Measurements from ENCODE around the gene BCL2L14.

Gene BCL2L14

DNA sequence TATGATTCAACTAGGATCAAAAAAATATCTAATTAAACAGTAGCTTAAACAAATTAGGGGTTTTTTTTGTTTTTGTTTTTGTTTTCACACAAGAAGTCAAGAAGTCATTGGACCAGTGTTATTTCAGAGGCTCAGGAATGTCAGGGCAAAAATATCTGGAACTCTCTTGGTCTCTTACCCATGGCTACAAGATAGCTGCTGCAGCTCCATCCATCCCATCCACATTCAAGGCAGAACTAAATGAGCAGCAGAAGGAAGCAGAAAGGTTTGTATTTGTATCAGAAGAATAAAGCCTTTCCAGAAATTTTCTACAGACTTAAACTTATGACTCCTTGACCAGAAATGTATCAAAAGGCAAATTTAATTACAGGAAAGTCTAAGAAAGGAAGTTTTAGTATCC, 33.8 kb upstream of the BCL2L14 start:
- TF ChIP-seq, protein P1, sequence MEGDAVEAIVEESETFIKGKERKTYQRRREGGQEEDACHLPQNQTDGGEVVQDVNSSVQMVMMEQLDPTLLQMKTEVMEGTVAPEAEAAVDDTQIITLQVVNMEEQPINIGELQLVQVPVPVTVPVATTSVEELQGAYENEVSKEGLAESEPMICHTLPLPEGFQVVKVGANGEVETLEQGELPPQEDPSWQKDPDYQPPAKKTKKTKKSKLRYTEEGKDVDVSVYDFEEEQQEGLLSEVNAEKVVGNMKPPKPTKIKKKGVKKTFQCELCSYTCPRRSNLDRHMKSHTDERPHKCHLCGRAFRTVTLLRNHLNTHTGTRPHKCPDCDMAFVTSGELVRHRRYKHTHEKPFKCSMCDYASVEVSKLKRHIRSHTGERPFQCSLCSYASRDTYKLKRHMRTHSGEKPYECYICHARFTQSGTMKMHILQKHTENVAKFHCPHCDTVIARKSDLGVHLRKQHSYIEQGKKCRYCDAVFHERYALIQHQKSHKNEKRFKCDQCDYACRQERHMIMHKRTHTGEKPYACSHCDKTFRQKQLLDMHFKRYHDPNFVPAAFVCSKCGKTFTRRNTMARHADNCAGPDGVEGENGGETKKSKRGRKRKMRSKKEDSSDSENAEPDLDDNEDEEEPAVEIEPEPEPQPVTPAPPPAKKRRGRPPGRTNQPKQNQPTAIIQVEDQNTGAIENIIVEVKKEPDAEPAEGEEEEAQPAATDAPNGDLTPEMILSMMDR (IDR thresholded peaks at IDR 0.05; ENCODE audit: control insufficient read depth, extremely low read depth, insufficient read depth), result no peak
- no peak overlapping the region for H3K4me3 ChIP-seq (ENCODE audit: low read depth, low read length)

DNA sequence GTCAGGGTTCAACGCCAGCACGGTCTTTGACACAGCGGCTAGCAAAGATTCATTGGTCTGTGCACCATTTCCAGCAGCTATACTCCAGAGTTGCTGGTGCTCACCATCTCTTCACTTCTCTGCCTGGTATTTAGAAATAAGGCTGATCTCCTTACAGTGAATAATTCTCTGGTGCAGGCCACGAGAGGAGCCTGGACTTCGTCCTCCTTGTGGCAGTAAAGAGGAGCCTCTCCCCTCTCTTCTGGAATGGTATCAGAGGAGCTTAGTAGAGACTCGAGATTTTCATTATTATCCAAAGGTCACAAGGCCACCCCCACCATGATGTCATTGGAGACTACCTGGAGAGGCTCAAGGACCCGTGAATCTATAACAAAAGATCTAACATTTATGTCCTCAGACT, 30.8 kb upstream of the BCL2L14 start:
- H3K4me3 ChIP-seq (ENCODE audit: low read depth, low read length), result no peak overlapping the region
- TF ChIP-seq, protein P1 (IDR thresholded peaks at IDR 0.05; ENCODE audit: control insufficient read depth, extremely low read depth, insufficient read depth), result no peak
- no peak for DNase-seq (ENCODE audit: low read depth)

More for the DNA sequence above, 33.8 kb upstream of the BCL2L14 start:
- no peak for DNase-seq (ENCODE audit: low read depth)

DNA sequence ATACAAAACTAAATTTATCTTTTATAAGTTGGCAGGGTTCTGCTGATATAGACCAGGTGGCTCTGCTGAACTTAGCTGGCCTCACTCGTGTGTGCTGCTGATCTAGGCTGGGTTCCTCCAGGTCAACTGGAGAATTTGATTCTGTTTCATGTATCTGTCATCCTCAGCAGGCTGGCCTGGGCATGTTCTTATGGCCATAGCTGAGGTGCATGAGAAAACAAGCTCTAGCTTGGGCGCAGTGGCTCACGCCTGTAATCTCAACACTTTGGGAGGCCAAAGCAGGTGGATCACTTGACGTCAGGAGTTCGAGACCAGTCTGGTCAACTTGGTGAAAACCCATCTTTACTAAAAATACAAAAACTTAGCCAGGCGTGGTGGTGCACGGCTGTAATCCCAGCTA, 24.3 kb upstream of the BCL2L14 start:
- no peak for DNase-seq (ENCODE audit: low read depth)
- TF ChIP-seq, protein P1 (IDR thresholded peaks at IDR 0.05; ENCODE audit: control insufficient read depth, extremely low read depth, insufficient read depth), result no peak
- H3K4me3 ChIP-seq (ENCODE audit: low read depth, low read length), result no peak overlapping the region

DNA sequence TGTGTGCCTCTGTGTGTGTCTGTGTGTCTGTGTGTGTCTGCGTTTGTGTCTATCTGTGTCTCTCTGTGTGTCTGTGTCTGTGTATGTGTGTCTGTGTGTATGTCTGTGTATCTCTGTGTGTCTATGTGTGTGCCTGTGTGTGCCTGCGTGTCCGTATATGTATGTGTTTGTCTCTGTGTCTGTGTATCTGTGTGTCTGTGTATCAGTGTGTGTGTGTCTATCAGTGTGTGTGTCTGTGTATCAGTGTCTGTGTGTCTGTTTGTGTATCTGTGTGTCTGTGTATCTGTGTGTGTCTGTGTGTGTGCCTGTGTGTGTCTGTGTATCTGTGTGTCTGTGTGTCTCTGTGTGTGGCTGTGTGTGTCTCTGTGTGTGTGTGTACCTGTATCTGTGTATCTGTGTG, 23.1 kb upstream of the BCL2L14 start:
- no peak for DNase-seq (ENCODE audit: low read depth)
- no peak overlapping the region for H3K4me3 ChIP-seq (ENCODE audit: low read depth, low read length)
- TF ChIP-seq, protein P1 (IDR thresholded peaks at IDR 0.05; ENCODE audit: control insufficient read depth, extremely low read depth, insufficient read depth), result no peak

DNA sequence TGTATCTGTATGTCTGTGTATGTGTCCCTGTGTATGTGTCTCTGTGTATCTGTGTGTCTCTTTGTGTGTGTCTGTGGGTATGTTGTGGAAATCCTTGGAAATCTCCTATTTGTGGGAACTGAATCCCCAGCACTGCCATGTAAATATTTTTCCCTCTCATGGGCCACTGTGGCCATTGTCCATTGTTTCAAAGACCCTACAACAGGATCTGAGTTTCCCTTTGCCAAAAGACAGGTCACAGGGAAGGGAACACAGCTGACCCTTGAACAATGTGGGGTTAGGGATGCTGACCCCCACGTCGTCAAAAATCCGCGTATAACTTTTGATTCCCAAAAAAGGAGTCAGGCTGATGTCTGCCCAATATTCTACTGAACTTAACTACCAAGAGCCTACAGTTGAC, 22.5 kb upstream of the BCL2L14 start:
- no peak overlapping the region for H3K4me3 ChIP-seq (ENCODE audit: low read depth, low read length)
- TF ChIP-seq, protein P1 (IDR thresholded peaks at IDR 0.05; ENCODE audit: control insufficient read depth, extremely low read depth, insufficient read depth), result no peak
- DNase-seq (ENCODE audit: low read depth), result no peak

DNA sequence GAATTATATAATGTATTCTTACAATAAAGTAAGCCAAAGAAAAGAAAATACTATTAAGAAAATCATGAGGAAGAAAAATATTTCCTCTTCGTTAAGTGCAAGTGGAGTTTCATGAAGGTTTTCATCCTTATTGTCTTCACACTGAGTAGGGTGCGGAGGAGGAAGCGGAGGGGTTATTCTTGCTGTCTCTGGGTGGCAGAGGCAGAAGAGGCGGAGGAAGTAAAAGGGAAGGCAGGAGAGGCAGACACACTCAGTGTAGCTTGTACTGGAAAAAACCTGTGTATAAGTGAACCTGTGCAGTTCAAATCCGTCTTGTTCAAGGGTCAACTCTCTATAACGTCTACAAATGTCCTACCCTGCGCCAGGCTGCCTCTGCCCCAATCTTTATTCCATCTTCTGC, 22.0 kb upstream of the BCL2L14 start:
- H3K4me3 ChIP-seq (ENCODE audit: low read depth, low read length), result no peak overlapping the region
- TF ChIP-seq, protein P1 (IDR thresholded peaks at IDR 0.05; ENCODE audit: control insufficient read depth, extremely low read depth, insufficient read depth), result no peak
- no peak for DNase-seq (ENCODE audit: low read depth)

DNA sequence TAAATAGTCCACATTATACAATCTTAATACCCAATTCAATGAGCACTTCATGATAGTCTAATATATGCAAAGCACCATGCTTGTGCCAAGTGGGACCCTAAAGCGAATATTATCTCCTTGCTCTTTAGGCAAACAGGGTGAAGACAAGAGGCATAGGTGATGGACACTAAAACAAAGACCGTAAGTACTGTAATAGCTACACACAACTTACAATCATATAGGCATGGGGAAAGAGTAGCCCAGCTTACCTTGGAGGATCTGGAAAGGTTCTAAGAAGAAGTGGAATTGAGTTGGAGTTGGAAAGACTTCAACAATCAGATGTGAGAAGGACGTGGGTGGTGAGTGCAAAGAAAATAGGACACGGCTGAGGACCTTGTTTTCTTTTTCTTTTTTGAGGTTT, 19.1 kb upstream of the BCL2L14 start:
- no peak for DNase-seq (ENCODE audit: low read depth)
- no peak overlapping the region for H3K4me3 ChIP-seq (ENCODE audit: low read depth, low read length)
- TF ChIP-seq, protein P1 (IDR thresholded peaks at IDR 0.05; ENCODE audit: control insufficient read depth, extremely low read depth, insufficient read depth), result no peak
